Measurements from ENCODE around the gene AQP12A.

Gene AQP12A

GRCh38 chr2:240728361-240728760, 36.7 kb downstream of the AQP12A start:
- no peaks in the 10 kb centered on the region for H3K36me3 ChIP-seq (ENCODE audit: insufficient read depth, low read length)

GRCh38 chr2:240728827-240729226, 37.2 kb downstream of the AQP12A start:
- no peaks in the 10 kb centered on the region for H3K4me1 ChIP-seq (ENCODE audit: insufficient read depth, low read length)
- H3K36me3 ChIP-seq (ENCODE audit: insufficient read depth, low read length): no peaks in the 10 kb centered on the region
- peaks cover 26% of the 10 kb centered on the region for H4K20me1 ChIP-seq (ENCODE audit: insufficient read depth, low read length)
- H3K79me2 ChIP-seq (ENCODE audit: insufficient read depth, low read length): no peaks in the 10 kb centered on the region
- DNase-seq: no peak
- peaks cover 3% of the 10 kb centered on the region for H3K27me3 ChIP-seq (ENCODE audit: insufficient read depth, low read length, poor library complexity)
- no peak overlapping the region for H3K27ac ChIP-seq (ENCODE audit: low read length)
- no peak for TF ChIP-seq EZH2 (IDR thresholded peaks at IDR 0.05; ENCODE audit: borderline replicate concordance, low read depth, low read length, severe bottlenecking)
- no peak overlapping the region for H3K9ac ChIP-seq (ENCODE audit: low read depth, low read length)
- H3K9me3 ChIP-seq (ENCODE audit: insufficient read depth, low read length, severe bottlenecking): no peaks in the 10 kb centered on the region
- no peak overlapping the region for H3K4me3 ChIP-seq (ENCODE audit: low read depth in 1 of 2, low read length in 2 of 2)
- no peak overlapping the region for H3K4me2 ChIP-seq (ENCODE audit: insufficient read depth, low read length)
- H2AFZ ChIP-seq (ENCODE audit: low read depth, low read length): no peak overlapping the region
- no peak for ATAC-seq (ENCODE audit: insufficient read depth, low read depth)

More at GRCh38 chr2:240728361-240728760, 36.7 kb downstream of the AQP12A start:
- no peaks in the 10 kb centered on the region for H3K9me3 ChIP-seq (ENCODE audit: insufficient read depth, low read length, severe bottlenecking)
- peaks cover 21% of the 10 kb centered on the region for H4K20me1 ChIP-seq (ENCODE audit: insufficient read depth, low read length)
- H3K4me3 ChIP-seq (ENCODE audit: low read depth in 1 of 2, low read length in 2 of 2): no peak overlapping the region
- no peak overlapping the region for H3K27ac ChIP-seq (ENCODE audit: low read length)
- H3K27me3 ChIP-seq (ENCODE audit: insufficient read depth, low read length, poor library complexity): peaks cover 3% of the 10 kb centered on the region
- no peaks in the 10 kb centered on the region for H3K4me1 ChIP-seq (ENCODE audit: insufficient read depth, low read length)
- H2AFZ ChIP-seq (ENCODE audit: low read depth, low read length): no peak overlapping the region
- ATAC-seq (ENCODE audit: insufficient read depth, low read depth) (no peak), DNase-seq (no peak)
- H3K9ac ChIP-seq (ENCODE audit: low read depth, low read length): no peak overlapping the region
- TF ChIP-seq CTCF (IDR thresholded peaks at IDR 0.05; ENCODE audit: borderline replicate concordance, extremely low read depth, low read length, poor library complexity, severe bottlenecking) (no peak), EZH2 (IDR thresholded peaks at IDR 0.05; ENCODE audit: borderline replicate concordance, low read depth, low read length, severe bottlenecking) (no peak)
- no peaks in the 10 kb centered on the region for H3K79me2 ChIP-seq (ENCODE audit: insufficient read depth, low read length)
- no peak overlapping the region for H3K4me2 ChIP-seq (ENCODE audit: insufficient read depth, low read length)

GRCh38 chr2:240730501-240731177, 39.0 kb downstream of the AQP12A start:
- H3K79me2 ChIP-seq (ENCODE audit: insufficient read depth, low read length): no peaks in the 10 kb centered on the region
- peaks cover 29% of the 10 kb centered on the region for H4K20me1 ChIP-seq (ENCODE audit: insufficient read depth, low read length)
- H3K9ac ChIP-seq (ENCODE audit: low read depth, low read length): no peak overlapping the region
- peaks cover 3% of the 10 kb centered on the region for H3K27me3 ChIP-seq (ENCODE audit: insufficient read depth, low read length, poor library complexity)
- TF ChIP-seq EZH2 (IDR thresholded peaks at IDR 0.05; ENCODE audit: borderline replicate concordance, low read depth, low read length, severe bottlenecking) (no peak), CTCF (IDR thresholded peaks at IDR 0.05; ENCODE audit: borderline replicate concordance, extremely low read depth, low read length, poor library complexity, severe bottlenecking) (no peak)
- DNase-seq (no peak), ATAC-seq (ENCODE audit: insufficient read depth, low read depth) (no peak)
- H3K9me3 ChIP-seq (ENCODE audit: insufficient read depth, low read length, severe bottlenecking): no peaks in the 10 kb centered on the region
- H2AFZ ChIP-seq (ENCODE audit: low read depth, low read length): no peak overlapping the region
- no peak overlapping the region for H3K27ac ChIP-seq (ENCODE audit: low read length)
- no peak overlapping the region for H3K4me3 ChIP-seq (ENCODE audit: low read depth in 1 of 2, low read length in 2 of 2)
- H3K4me1 ChIP-seq (ENCODE audit: insufficient read depth, low read length): no peaks in the 10 kb centered on the region
- H3K36me3 ChIP-seq (ENCODE audit: insufficient read depth, low read length): no peaks in the 10 kb centered on the region
- no peak overlapping the region for H3K4me2 ChIP-seq (ENCODE audit: insufficient read depth, low read length)

GRCh38 chr2:240731178-240731545, 39.5 kb downstream of the AQP12A start:
- no peaks in the 10 kb centered on the region for H3K79me2 ChIP-seq (ENCODE audit: insufficient read depth, low read length)
- H3K9me3 ChIP-seq (ENCODE audit: insufficient read depth, low read length, severe bottlenecking): no peaks in the 10 kb centered on the region
- DNase-seq: no peak
- H3K4me2 ChIP-seq (ENCODE audit: insufficient read depth, low read length): no peak overlapping the region
- no peaks in the 10 kb centered on the region for H3K36me3 ChIP-seq (ENCODE audit: insufficient read depth, low read length)
- H3K27ac ChIP-seq (ENCODE audit: low read length): no peak overlapping the region
- no peak overlapping the region for H3K9ac ChIP-seq (ENCODE audit: low read depth, low read length)
- no peaks in the 10 kb centered on the region for H3K4me1 ChIP-seq (ENCODE audit: insufficient read depth, low read length)
- H3K4me3 ChIP-seq (ENCODE audit: low read depth in 1 of 2, low read length in 2 of 2): no peak overlapping the region
- H3K27me3 ChIP-seq (ENCODE audit: insufficient read depth, low read length, poor library complexity): peaks cover 3% of the 10 kb centered on the region
- TF ChIP-seq CTCF (IDR thresholded peaks at IDR 0.05; ENCODE audit: borderline replicate concordance, extremely low read depth, low read length, poor library complexity, severe bottlenecking): no peak
- TF ChIP-seq EZH2 (IDR thresholded peaks at IDR 0.05; ENCODE audit: borderline replicate concordance, low read depth, low read length, severe bottlenecking): no peak
- no peak for ATAC-seq (ENCODE audit: insufficient read depth, low read depth)
- peaks cover 29% of the 10 kb centered on the region for H4K20me1 ChIP-seq (ENCODE audit: insufficient read depth, low read length)
- H2AFZ ChIP-seq (ENCODE audit: low read depth, low read length): no peak overlapping the region
